Mucosa of descending colon (tissue), 3 donors: Measurements from ENCODE around the gene HK3. TPM values are rescaled to one million over a fixed set of nuclear protein-coding genes. Genes with fewer than 3 reads are reported as not detected.

ENCODE experiments used
- ATAC-seq: fragments of 200-7000 bp; cut with Tn5 transposase; one replicate; pipeline ENCODE4 v1.9.1; 2020; ENCODE audit warnings: mild to moderate bottlenecking, moderate library complexity
- DNase-seq, 3 donors: peaks; one replicate each; pipeline ENCODE4 v3.0.0-alpha.2; 2020
- H3K36me3 ChIP-seq: fragments of 200-600 bp; one replicate; pipeline ENCODE4 v1.8.0; 2021; ENCODE audit warnings: low read depth, mild to moderate bottlenecking
- H3K4me1 ChIP-seq: fragments of 200-600 bp; one replicate; pipeline ENCODE4 v1.8.0; 2021; ENCODE audit warnings: low read depth, mild to moderate bottlenecking
- H3K4me3 ChIP-seq: fragments of 200-600 bp; one replicate; pipeline ENCODE4 v1.8.0; 2021; ENCODE audit warnings: mild to moderate bottlenecking
- H3K9me3 ChIP-seq: fragments of 200-600 bp; one replicate; pipeline ENCODE4 v1.8.0; 2021; ENCODE audit warnings: mild to moderate bottlenecking
- CTCF ChIP-seq: fragments of 200-600 bp; IDR thresholded peaks from one replicate; pipeline ENCODE4 v1.8.0; 2022; ENCODE audit warnings: antibody characterized with exemption, mild to moderate bottlenecking
- intact Hi-C, 2 donors: fragments of 100-400 bp; cut with DNase I in 1 of 2; cut with micrococcal nuclease in 1 of 2; formaldehyde crosslinking; loops; one replicate each; pipeline versions ENCODE4 v1.11.0 to v1.11.1; 2022; cut with DNase I, micrococcal nuclease
- total RNA-seq, 3 donors: library from RNA; stranded (reverse); fragmentation: NEBNext Ultra II Directional in 2 of 3; extraction: Animal tissue kit (Norgen Biotek cat#: 25700) in 2 of 3; gene quantifications; one replicate each; pipeline versions ENCODE4 v1.2.1 to v1.2.4, GENCODE V29; 2021 to 2023
- donor health status: DM: no; HTN: no; CAD: no; lungs with moderate emphysema.
- donor health status: DM: no; HTN: no; CAD: no.
- donor health status: DM: no; HTN: yes; CAD: no.

Gene HK3
- total RNA-seq, 3 donors from 2014 or later: 2.4 to 12.8 (median 7.7) TPM

- H3K9me3 ChIP-seq: no peaks in the 10 kb centered on the region
- DNase-seq: no peak
- no peaks in the 10 kb centered on the region for H3K36me3 ChIP-seq
- no peaks in the 10 kb centered on the region for H3K4me1 ChIP-seq
- no peak for TF ChIP-seq CTCF
- ATAC-seq: no peak
- intact Hi-C loops: no loop called here
- no peak overlapping the region for H3K4me3 ChIP-seq
These were observed 45.9 kb downstream of the HK3 start for GRCh38 chr5:176853151-176853778.

- no peaks in the 10 kb centered on the region for H3K36me3 ChIP-seq
- H3K9me3 ChIP-seq: no peaks in the 10 kb centered on the region
- intact Hi-C loops: no loop called here
- no peak for TF ChIP-seq CTCF
- ATAC-seq (no peak), DNase-seq (no peak)
- no peaks in the 10 kb centered on the region for H3K4me1 ChIP-seq
- no peak overlapping the region for H3K4me3 ChIP-seq
These were observed 47.1 kb downstream of the HK3 start for GRCh38 chr5:176851871-176852658.

- Histone ChIP-seq H3K4me3 (no peak overlapping the region), H3K9me3 (no peaks in the 10 kb centered on the region), H3K36me3 (no peaks in the 10 kb centered on the region), H3K4me1 (no peaks in the 10 kb centered on the region)
- intact Hi-C loops: no loop called here
- no peak for DNase-seq
- TF ChIP-seq CTCF: no peak
- no peak for ATAC-seq
These were observed 47.8 kb downstream of the HK3 start for GRCh38 chr5:176851380-176851779.

GRCh38 chr5:176850371-176851245, 48.5 kb downstream of the HK3 start:
- Histone ChIP-seq H3K36me3 (no peaks in the 10 kb centered on the region), H3K9me3 (no peaks in the 10 kb centered on the region), H3K4me1 (no peaks in the 10 kb centered on the region), H3K4me3 (no peak overlapping the region)
- DNase-seq: no peak
- no peak for TF ChIP-seq CTCF
- intact Hi-C loops: no loop called here
- ATAC-seq: no peak

- TF ChIP-seq CTCF: no peak
- no peaks in the 10 kb centered on the region for H3K36me3 ChIP-seq
- no peaks in the 10 kb centered on the region for H3K9me3 ChIP-seq
- intact Hi-C loops: no loop called here
- H3K4me3 ChIP-seq: no peak overlapping the region
- ATAC-seq (no peak), DNase-seq (no peak)
- H3K4me1 ChIP-seq: no peaks in the 10 kb centered on the region
These were observed 49.4 kb downstream of the HK3 start for GRCh38 chr5:176849611-176850227.
